ENCODE data around the gene TSHZ1. TPM values are rescaled to one million over a fixed set of nuclear protein-coding genes. Genes with fewer than 3 reads are reported as not detected.

The TSHZ1 gene
- total and polyA plus RNA-seq, 2 experiments from 2014 or later, result 0.23 to 0.38 TPM

DNA sequence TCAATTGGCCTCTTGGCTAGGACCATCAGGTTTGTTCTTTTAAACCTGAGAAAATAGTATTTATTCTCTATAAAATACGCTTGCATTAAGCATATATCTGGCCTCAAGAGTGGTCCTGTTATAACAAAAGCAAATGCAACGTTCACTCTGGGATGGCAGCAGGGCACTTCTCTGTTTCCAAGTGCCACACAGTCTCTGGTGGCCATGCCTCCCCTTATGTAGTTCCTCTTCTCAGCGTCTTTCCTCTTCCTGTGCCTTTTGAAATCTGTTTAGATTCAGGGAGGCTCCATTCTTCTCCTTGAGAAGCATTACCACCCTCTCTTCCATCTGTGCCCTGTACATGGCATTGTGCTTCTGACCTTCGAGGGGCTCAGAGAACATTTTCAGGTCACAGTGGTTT, 51.9 kb downstream of the TSHZ1 start:
- H3K27ac Mint-ChIP-seq, result no peak overlapping the region; the same call in 1 of the 2 replicates
- peaks cover 7% of the 10 kb centered on the region; the same call in 2 of the 3 replicates for H3K4me1 Mint-ChIP-seq
- no peak overlapping the region for H2AFZ ChIP-seq
- no peaks in the 10 kb centered on the region for H4K20me1 ChIP-seq (replicated peaks; ENCODE audit: insufficient read depth)
- H3K4me1 ChIP-seq (ENCODE audit: insufficient read depth), result peaks cover under 1% of the 10 kb centered on the region; the same call in 1 of the 2 replicates
- H3K27ac ChIP-seq (ENCODE audit: low read depth), result no peak overlapping the region
- no peaks in the 10 kb centered on the region for H3K36me3 Mint-ChIP-seq (ENCODE audit: low read depth)
- H3K36me3 ChIP-seq (ENCODE audit: insufficient read depth), result no peaks in the 10 kb centered on the region
- H3K27me3 Mint-ChIP-seq (ENCODE audit: insufficient read depth, low read depth, poor library complexity), result no peaks in the 10 kb centered on the region
- no peaks in the 10 kb centered on the region for H3K9me2 ChIP-seq (ENCODE audit: insufficient read depth)
- H3K4me2 ChIP-seq, result no peak overlapping the region
- H3K4me3 ChIP-seq, result no peak overlapping the region
- no peak overlapping the region for H3K4me3 Mint-ChIP-seq
- no peaks in the 10 kb centered on the region for H3K9me3 Mint-ChIP-seq
- TF ChIP-seq ZNF331 (CRISPR knock-in tag; IDR thresholded peaks at IDR 0.05; ENCODE audit: low read depth) (no peak), POLR2AphosphoS5 (IDR thresholded peaks at IDR 0.05; ENCODE audit: low read depth) (no peak), JUNB (IDR thresholded peaks at IDR 0.05; ENCODE audit: unreplicated experiment) (no peak), EZH2 (IDR thresholded peaks at IDR 0.05; ENCODE audit: low read depth, unreplicated experiment) (no peak), NANOG (IDR thresholded peaks at IDR 0.05; ENCODE audit: borderline replicate concordance) (no peak)
- H3K79me2 ChIP-seq (replicated peaks; ENCODE audit: insufficient read depth), result no peaks in the 10 kb centered on the region
- H3F3A ChIP-seq (replicated peaks; ENCODE audit: low read depth), result no peaks in the 10 kb centered on the region
- ATAC-seq (no peak), DNase-seq (ENCODE audit: low spot score) (no peak)
- H3K27me3 ChIP-seq (ENCODE audit: insufficient read depth), result no peaks in the 10 kb centered on the region

DNA sequence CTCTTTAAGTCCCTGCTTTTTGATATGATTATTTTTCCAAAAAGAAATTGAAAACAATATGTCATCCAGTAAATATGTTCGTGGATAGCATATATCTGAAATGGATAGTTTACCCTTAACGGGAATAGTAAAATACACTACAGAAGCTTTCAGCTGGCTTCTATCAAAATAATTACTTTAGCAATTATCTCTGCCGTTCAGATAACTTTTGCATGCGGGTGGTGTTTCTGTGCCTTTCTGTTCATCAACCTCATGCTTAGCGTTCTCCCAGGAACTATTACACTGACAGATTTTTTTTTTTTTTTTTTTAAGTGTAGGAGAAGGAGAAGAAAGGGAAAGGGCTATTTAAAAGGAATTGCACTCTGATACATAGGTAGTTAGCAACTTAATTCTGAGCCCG, 53.6 kb downstream of the TSHZ1 start:
- no peaks in the 10 kb centered on the region for H3F3A ChIP-seq (replicated peaks; ENCODE audit: low read depth)
- peaks cover 3% of the 10 kb centered on the region; the same call in 1 of the 2 replicates for H3K4me1 ChIP-seq (ENCODE audit: insufficient read depth)
- no peak for ATAC-seq
- no peaks in the 10 kb centered on the region for H3K36me3 ChIP-seq (ENCODE audit: insufficient read depth)
- H3K79me2 ChIP-seq (replicated peaks; ENCODE audit: insufficient read depth), result no peaks in the 10 kb centered on the region
- no peaks in the 10 kb centered on the region for H4K20me1 ChIP-seq (replicated peaks; ENCODE audit: insufficient read depth)
- Mint-ChIP-seq H3K36me3 (ENCODE audit: low read depth) (no peaks in the 10 kb centered on the region), H3K27ac (no peak overlapping the region), H3K27me3 (ENCODE audit: insufficient read depth, low read depth, poor library complexity) (no peaks in the 10 kb centered on the region), H3K4me3 (no peak overlapping the region), H3K9me3 (no peaks in the 10 kb centered on the region), H3K4me1 (peaks cover 13% of the 10 kb centered on the region; the same call in 2 of the 3 replicates)
- DNase-seq (ENCODE audit: low spot score), result no peak
- H3K27ac ChIP-seq (ENCODE audit: low read depth), result no peak overlapping the region
- no peak overlapping the region for H3K4me3 ChIP-seq
- H3K4me2 ChIP-seq, result no peak overlapping the region
- H3K9me2 ChIP-seq (ENCODE audit: insufficient read depth), result no peaks in the 10 kb centered on the region
- H3K27me3 ChIP-seq (ENCODE audit: insufficient read depth), result no peaks in the 10 kb centered on the region
- no peak overlapping the region for H2AFZ ChIP-seq
- TF ChIP-seq EZH2phosphoT487 (IDR thresholded peaks at IDR 0.05; ENCODE audit: unreplicated experiment), result no peak
- no peak for TF ChIP-seq NANOG (IDR thresholded peaks at IDR 0.05; ENCODE audit: borderline replicate concordance)
- TF ChIP-seq ZNF114 (CRISPR knock-in tag; IDR thresholded peaks at IDR 0.05), result no peak
- TF ChIP-seq, protein P1, sequence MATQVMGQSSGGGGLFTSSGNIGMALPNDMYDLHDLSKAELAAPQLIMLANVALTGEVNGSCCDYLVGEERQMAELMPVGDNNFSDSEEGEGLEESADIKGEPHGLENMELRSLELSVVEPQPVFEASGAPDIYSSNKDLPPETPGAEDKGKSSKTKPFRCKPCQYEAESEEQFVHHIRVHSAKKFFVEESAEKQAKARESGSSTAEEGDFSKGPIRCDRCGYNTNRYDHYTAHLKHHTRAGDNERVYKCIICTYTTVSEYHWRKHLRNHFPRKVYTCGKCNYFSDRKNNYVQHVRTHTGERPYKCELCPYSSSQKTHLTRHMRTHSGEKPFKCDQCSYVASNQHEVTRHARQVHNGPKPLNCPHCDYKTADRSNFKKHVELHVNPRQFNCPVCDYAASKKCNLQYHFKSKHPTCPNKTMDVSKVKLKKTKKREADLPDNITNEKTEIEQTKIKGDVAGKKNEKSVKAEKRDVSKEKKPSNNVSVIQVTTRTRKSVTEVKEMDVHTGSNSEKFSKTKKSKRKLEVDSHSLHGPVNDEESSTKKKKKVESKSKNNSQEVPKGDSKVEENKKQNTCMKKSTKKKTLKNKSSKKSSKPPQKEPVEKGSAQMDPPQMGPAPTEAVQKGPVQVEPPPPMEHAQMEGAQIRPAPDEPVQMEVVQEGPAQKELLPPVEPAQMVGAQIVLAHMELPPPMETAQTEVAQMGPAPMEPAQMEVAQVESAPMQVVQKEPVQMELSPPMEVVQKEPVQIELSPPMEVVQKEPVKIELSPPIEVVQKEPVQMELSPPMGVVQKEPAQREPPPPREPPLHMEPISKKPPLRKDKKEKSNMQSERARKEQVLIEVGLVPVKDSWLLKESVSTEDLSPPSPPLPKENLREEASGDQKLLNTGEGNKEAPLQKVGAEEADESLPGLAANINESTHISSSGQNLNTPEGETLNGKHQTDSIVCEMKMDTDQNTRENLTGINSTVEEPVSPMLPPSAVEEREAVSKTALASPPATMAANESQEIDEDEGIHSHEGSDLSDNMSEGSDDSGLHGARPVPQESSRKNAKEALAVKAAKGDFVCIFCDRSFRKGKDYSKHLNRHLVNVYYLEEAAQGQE (IDR thresholded peaks at IDR 0.05; ENCODE audit: unreplicated experiment), result no peak
- no peak for TF ChIP-seq ETS1 (IDR thresholded peaks at IDR 0.05)
- no peak for TF ChIP-seq CTCF (conservative IDR thresholded peaks at IDR 0.05; ENCODE audit: low read depth in 2 of 2)

Data from GM23338 (cell line).